GM11168 (cell line): ENCODE data around the gene REV3L.

ENCODE experiments used
- in situ Hi-C: fragments of 300-500 bp; cut with MboI; formaldehyde crosslinking; loops from one replicate; pipeline ENCODE4 v1.12.0; 2022; ENCODE audit warnings: low sequenced_read_pairs; ENCODE audit not compliant: unreplicated experiment

REV3L gene

GRCh38 chr6:111432511-111432910 lies 50.5 kb downstream of the REV3L start:
- in situ Hi-C loops = no loop called here

GRCh38 chr6:111430605-111431376 lies 52.2 kb downstream of the REV3L start:
- in situ Hi-C loops = no loop called here

- in situ Hi-C loops = no loop called here
Measured at GRCh38 chr6:111429571-111429970, 53.4 kb downstream of the REV3L start.

- in situ Hi-C loops = no loop called here
Measured at GRCh38 chr6:111428811-111429210, 54.2 kb downstream of the REV3L start.

- in situ Hi-C loops = no loop called here
Measured at GRCh38 chr6:111427341-111428116, 55.5 kb downstream of the REV3L start.

- in situ Hi-C loops = no loop called here
Measured at GRCh38 chr6:111423960-111424846, 58.8 kb downstream of the REV3L start.

GRCh38 chr6:111423055-111423633 lies 59.9 kb downstream of the REV3L start:
- in situ Hi-C loops = no loop called here

GRCh38 chr6:111418971-111419693 lies 63.9 kb downstream of the REV3L start:
- in situ Hi-C loops = no loop called here

GRCh38 chr6:111417946-111418345 lies 65.1 kb downstream of the REV3L start:
- in situ Hi-C loops = no loop called here

- in situ Hi-C loops = no loop called here
Measured at GRCh38 chr6:111417181-111417585, 65.8 kb downstream of the REV3L start.

- in situ Hi-C loops = no loop called here
Measured at GRCh38 chr6:111416529-111416928, 66.5 kb downstream of the REV3L start.

GRCh38 chr6:111414373-111414772 lies 68.6 kb downstream of the REV3L start:
- in situ Hi-C loops = no loop called here

- in situ Hi-C loops = no loop called here
Measured at GRCh38 chr6:111411978-111412566, 70.9 kb downstream of the REV3L start.

- in situ Hi-C loops = no loop called here
Measured at GRCh38 chr6:111411046-111411445, 72.0 kb downstream of the REV3L start.

GRCh38 chr6:111410371-111410770 lies 72.6 kb downstream of the REV3L start:
- in situ Hi-C loops = no loop called here

GRCh38 chr6:111409430-111409829 lies 73.6 kb downstream of the REV3L start:
- in situ Hi-C loops = no loop called here

GRCh38 chr6:111407686-111408085 lies 75.3 kb downstream of the REV3L start:
- in situ Hi-C loops = no loop called here

GRCh38 chr6:111406200-111406721 lies 76.8 kb downstream of the REV3L start:
- in situ Hi-C loops = no loop called here

GRCh38 chr6:111403388-111403787 lies 79.6 kb downstream of the REV3L start:
- in situ Hi-C loops = no loop called here
